Neural cell (in vitro differentiated cells): Measurements from ENCODE around the gene HELZ.

Experiments
- CTCF ChIP-seq: fragments of 450-650 bp; IDR thresholded peaks from 2 replicates; pipeline ENCODE4 v1.5.1; 2014; ENCODE audit warnings: antibody characterized with exemption, mild to moderate bottlenecking, moderate library complexity; ENCODE audit not compliant: poor library complexity, severe bottlenecking
- EP300 ChIP-seq: fragments of 450-650 bp; conservative IDR thresholded peaks from 2 replicates; pipeline ENCODE4 v1.6.1; 2014; ENCODE audit warnings: antibody characterized with exemption, mild to moderate bottlenecking, moderate library complexity; ENCODE audit not compliant: poor library complexity, severe bottlenecking
- EZH2 ChIP-seq: fragments of 200-600, 300-800 bp; shearing (Covaris generic), sonication (generic); IDR thresholded peaks from 2 replicates; pipeline ENCODE4 v1.6.1; 2014; ENCODE audit warnings: antibody characterized with exemption, low read length, borderline replicate concordance, mild to moderate bottlenecking; ENCODE audit not compliant: insufficient read depth, poor library complexity, severe bottlenecking
- MXI1 ChIP-seq: fragments of 450-650 bp; conservative IDR thresholded peaks from 2 replicates; pipeline ENCODE4 v1.6.1; 2014; ENCODE audit warnings: antibody characterized with exemption, mild to moderate bottlenecking; ENCODE audit not compliant: poor library complexity, severe bottlenecking
- POLR2AphosphoS5 ChIP-seq: IDR thresholded peaks from 2 replicates; pipeline ENCODE4 v1.6.1; 2012
- REST ChIP-seq: IDR thresholded peaks from 2 replicates; pipeline ENCODE4 v1.6.1; 2012; ENCODE audit warnings: borderline replicate concordance
- TAF1 ChIP-seq: IDR thresholded peaks from 2 replicates; pipeline ENCODE4 v1.6.1; 2012; ENCODE audit warnings: low read depth

- TF ChIP-seq CTCF (no peak), POLR2AphosphoS5 (no peak), TAF1 (no peak), EP300 (no peak), REST (no peak), MXI1 (no peak), EZH2 (no peak)
These were observed 195.8 kb downstream of the HELZ start for GRCh38 chr17:67049025-67049739.
